PFSK-1 (cell line): Measurements from ENCODE around the gene PTGES2.

ENCODE experiments used
- FOXP2 ChIP-seq: optimal IDR thresholded peaks from 2 replicates; pipeline ENCODE3; 2011; ENCODE audit warnings: borderline replicate concordance, control low read depth, inconsistent platforms; ENCODE audit not compliant: insufficient read depth; ENCODE audit errors: extremely low read length, extremely low read depth
- POLR2AphosphoS5 ChIP-seq: IDR thresholded peaks from 2 replicates; pipeline ENCODE4 v1.6.1; 2012; ENCODE audit warnings: low read depth, mild to moderate bottlenecking, control low read depth, low read length, moderate library complexity
- SIN3A ChIP-seq: IDR thresholded peaks from 2 replicates; pipeline ENCODE4 v1.6.1; 2012; ENCODE audit warnings: mild to moderate bottlenecking, low read length, moderate library complexity, borderline replicate concordance; ENCODE audit not compliant: insufficient read depth
- TAF1 ChIP-seq: IDR thresholded peaks from 2 replicates; pipeline ENCODE4 v1.6.1; 2012; ENCODE audit warnings: low read length, control low read depth, borderline replicate concordance; ENCODE audit not compliant: insufficient read depth
- TF ChIP-seq, protein P1 (sequence below), 2 experiments: IDR thresholded peaks; 2 replicates each; pipeline versions ENCODE4 v1.6.1 to v1.8.0; 2011 to 2012; ENCODE audit warnings: low read depth in 2 of 2, low read length in 2 of 2, control low read depth in 1 of 2, inconsistent platforms in 1 of 2, mild to moderate bottlenecking in 1 of 2, moderate library complexity in 1 of 2; ENCODE audit not compliant: insufficient read depth in 1 of 2

The PTGES2 gene

DNA sequence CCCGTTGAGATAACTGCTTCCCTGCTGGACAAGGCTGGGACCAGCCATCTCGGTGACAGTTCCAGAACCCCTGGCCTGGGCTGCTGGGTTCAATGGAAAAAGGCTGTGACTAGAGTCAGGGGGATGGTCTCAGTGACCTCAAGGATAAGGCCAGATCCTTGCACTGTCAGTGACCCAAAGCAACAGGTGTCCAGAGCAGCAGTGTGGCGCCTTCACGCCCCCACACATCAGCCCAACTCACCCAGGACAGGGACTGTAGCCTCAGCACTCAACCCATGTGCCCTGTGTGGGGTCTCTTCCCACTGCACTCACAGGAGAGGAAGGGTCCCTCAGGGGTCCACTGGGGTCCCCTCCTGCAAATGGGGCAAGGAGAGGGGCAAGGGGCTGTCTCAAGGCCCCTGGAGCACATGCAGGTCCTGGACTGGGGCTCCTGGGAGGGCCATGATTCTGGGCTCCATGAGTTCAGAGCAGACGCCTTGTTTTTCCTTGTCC is 21.0 kb upstream of the PTGES2 start:
- TF ChIP-seq, protein P1, sequence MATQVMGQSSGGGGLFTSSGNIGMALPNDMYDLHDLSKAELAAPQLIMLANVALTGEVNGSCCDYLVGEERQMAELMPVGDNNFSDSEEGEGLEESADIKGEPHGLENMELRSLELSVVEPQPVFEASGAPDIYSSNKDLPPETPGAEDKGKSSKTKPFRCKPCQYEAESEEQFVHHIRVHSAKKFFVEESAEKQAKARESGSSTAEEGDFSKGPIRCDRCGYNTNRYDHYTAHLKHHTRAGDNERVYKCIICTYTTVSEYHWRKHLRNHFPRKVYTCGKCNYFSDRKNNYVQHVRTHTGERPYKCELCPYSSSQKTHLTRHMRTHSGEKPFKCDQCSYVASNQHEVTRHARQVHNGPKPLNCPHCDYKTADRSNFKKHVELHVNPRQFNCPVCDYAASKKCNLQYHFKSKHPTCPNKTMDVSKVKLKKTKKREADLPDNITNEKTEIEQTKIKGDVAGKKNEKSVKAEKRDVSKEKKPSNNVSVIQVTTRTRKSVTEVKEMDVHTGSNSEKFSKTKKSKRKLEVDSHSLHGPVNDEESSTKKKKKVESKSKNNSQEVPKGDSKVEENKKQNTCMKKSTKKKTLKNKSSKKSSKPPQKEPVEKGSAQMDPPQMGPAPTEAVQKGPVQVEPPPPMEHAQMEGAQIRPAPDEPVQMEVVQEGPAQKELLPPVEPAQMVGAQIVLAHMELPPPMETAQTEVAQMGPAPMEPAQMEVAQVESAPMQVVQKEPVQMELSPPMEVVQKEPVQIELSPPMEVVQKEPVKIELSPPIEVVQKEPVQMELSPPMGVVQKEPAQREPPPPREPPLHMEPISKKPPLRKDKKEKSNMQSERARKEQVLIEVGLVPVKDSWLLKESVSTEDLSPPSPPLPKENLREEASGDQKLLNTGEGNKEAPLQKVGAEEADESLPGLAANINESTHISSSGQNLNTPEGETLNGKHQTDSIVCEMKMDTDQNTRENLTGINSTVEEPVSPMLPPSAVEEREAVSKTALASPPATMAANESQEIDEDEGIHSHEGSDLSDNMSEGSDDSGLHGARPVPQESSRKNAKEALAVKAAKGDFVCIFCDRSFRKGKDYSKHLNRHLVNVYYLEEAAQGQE (IDR thresholded peaks at IDR 0.05; ENCODE audit: insufficient read depth in 1 of 2, low read depth in 2 of 2, low read length in 2 of 2) = no peak
- TF ChIP-seq SIN3A = no peak
- no peak for TF ChIP-seq POLR2AphosphoS5
- TF ChIP-seq FOXP2 = no peak
- TF ChIP-seq TAF1 = no peak

DNA sequence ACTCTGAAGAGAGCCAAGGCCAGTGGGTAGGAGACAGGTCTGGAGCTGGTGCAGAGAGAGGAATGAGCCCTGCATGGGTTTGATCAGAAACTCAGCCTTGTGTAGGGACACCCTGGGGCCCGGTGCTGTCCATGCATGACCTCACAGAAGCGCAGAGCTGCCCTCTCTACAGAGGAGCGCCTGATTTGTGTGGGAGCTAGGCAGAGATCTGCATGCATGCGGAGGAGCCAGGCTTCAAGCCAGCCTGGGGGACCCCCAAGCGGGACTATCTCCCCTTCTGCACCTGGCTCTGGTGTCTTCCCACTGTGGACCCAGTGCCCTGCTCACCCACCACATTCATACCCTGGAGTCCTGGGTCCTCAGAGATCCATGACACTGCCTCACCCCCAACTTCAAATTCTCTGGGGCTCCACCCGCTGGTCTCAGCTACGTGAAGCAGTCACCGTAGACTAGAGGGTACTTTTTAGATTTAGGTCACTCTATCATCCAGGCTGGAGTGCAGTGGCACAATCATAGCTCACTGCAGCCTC is 19.1 kb upstream of the PTGES2 start:
- no peak for TF ChIP-seq POLR2AphosphoS5
- no peak for TF ChIP-seq FOXP2
- TF ChIP-seq TAF1 = no peak
- TF ChIP-seq, protein P1 (IDR thresholded peaks at IDR 0.05; ENCODE audit: insufficient read depth in 1 of 2, low read depth in 2 of 2, low read length in 2 of 2) = no peak
- TF ChIP-seq SIN3A = no peak

DNA sequence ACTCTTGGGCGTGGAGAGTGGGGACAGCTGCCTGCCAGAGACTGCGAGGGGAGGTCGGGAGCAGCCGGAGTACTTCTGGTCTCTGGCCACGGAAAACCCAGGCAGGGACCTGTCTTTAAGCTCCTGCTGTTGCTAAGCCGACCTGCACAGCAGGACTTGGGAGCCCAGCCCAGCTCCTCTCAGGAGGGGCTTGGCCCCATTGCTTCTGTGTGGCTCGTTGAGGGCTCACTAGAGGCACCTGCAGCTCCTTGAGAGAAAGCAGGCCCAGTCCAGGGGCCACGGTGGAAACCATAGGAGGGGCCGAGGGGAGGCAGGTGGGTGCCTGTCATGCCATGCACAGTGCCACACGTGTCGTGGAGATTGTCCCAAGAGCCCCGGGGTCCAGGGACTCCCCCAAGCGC is 18.4 kb upstream of the PTGES2 start:
- TF ChIP-seq TAF1 (no peak), POLR2AphosphoS5 (no peak), FOXP2 (no peak), SIN3A (no peak)
- TF ChIP-seq, protein P1 (IDR thresholded peaks at IDR 0.05; ENCODE audit: insufficient read depth in 1 of 2, low read depth in 2 of 2, low read length in 2 of 2) = no peak

DNA sequence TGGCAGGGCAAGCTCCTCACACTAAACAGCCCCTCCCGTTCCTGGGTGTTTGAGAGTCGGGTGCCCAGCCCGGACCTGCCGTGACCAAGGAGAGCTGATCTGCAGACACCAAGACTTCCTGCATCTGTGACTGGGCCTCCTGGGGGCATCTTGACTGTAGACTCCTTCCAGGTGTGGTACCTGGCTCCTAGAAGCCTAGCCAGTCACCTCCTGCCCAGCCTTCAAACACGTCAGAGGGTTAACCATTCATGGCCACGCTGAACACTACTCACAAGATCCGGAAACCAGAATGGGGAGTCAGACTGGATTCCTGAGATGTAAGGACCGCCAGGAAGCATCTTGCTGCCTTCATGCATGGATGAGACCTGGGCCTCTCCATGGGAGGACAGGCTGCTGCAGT is 18.0 kb upstream of the PTGES2 start:
- TF ChIP-seq, protein P1 (IDR thresholded peaks at IDR 0.05; ENCODE audit: insufficient read depth in 1 of 2, low read depth in 2 of 2, low read length in 2 of 2) = no peak
- TF ChIP-seq FOXP2 = no peak
- TF ChIP-seq POLR2AphosphoS5 = no peak
- TF ChIP-seq TAF1 = no peak
- TF ChIP-seq SIN3A = no peak
